Neural cell (in vitro differentiated cells): ENCODE data around the gene ADORA1. TPM values are rescaled to one million over a fixed set of nuclear protein-coding genes. Genes with fewer than 3 reads are reported as not detected.

Experiments
- polyA plus RNA-seq: library from polyadenylated mRNA; depleted of rRNA; stranded (reverse); fragments of >200 nt; gene quantifications from 2 replicates; pipeline ENCODE4 v1.2.3, GENCODE V29; 2014

Gene ADORA1
- polyA plus RNA-seq, 1 donor from 2014 or later, result 7.2 TPM

Other genes starting within 250 kb of the ADORA1 start
- gene RABIF, start 238.6 kb upstream of the ADORA1 start, polyA plus RNA-seq, result 11.8 and 13.3 TPM in 2 replicates
- gene KLHL12, start 200.5 kb upstream of the ADORA1 start, polyA plus RNA-seq, result 62.5 and 62.8 TPM in 2 replicates
- 69.6 and 72.3 TPM in 2 replicates for gene ADIPOR1, start 169.4 kb upstream of the ADORA1 start, polyA plus RNA-seq
- 62.9 and 65.6 TPM in 2 replicates for gene CYB5R1, start 160.5 kb upstream of the ADORA1 start, polyA plus RNA-seq
- gene TMEM183A, start 120.4 kb upstream of the ADORA1 start, polyA plus RNA-seq, result 234 and 237 TPM in 2 replicates
- 1.6 and 4.0 TPM in 2 replicates for gene PPFIA4, start 101.2 kb upstream of the ADORA1 start, polyA plus RNA-seq
- gene MYOG, start 41.7 kb upstream of the ADORA1 start, polyA plus RNA-seq, result not detected in 2 replicates
- gene MYBPH, start 48.1 kb downstream of the ADORA1 start, polyA plus RNA-seq, result not detected in 2 replicates
- gene CHI3L1, start 59.0 kb downstream of the ADORA1 start, polyA plus RNA-seq, result not detected in 2 replicates
- gene CHIT1, start 101.9 kb downstream of the ADORA1 start, polyA plus RNA-seq, result not detected in 2 replicates
- gene BTG2, start 177.8 kb downstream of the ADORA1 start, polyA plus RNA-seq, result 2.4 and 4.1 TPM in 2 replicates
- not detected in 2 replicates for gene FMOD, start 223.4 kb downstream of the ADORA1 start, polyA plus RNA-seq